ENCODE measurements around the gene VIL1. TPM values are rescaled to one million over a fixed set of nuclear protein-coding genes. Genes with fewer than 3 reads are reported as not detected.

The VIL1 gene
- total RNA-seq, 1 experiment from 2014 or later: not detected

DNA sequence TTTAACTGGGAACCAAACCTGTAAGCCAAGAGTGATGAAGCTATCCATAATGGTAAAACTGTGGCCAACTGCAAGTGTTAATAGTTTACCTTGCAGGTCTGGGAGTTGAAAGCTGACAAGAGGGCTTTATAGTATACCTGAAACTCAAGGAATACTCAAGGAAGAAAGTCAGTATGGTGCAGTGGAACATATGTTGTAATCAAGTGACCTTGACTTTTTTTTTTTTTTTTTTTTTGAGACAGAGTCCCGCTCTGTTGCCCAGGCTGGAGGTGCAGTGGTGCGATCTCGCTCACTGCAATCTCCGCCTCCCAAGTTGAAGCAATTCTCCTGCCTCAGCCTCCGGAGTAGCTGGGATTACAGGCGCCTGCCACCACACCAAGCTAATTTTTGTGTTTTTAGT lies 27.6 kb downstream of the VIL1 start:
- CTCF ChIA-PET: no interaction called here
- no peak for DNase-seq
- Histone ChIP-seq H3K9me2 (ENCODE audit: insufficient read depth) (no peaks in the 10 kb centered on the region), H3K27me3 (ENCODE audit: insufficient read depth, low read depth) (no peaks in the 10 kb centered on the region), H3F3A (ENCODE audit: insufficient read depth, low read depth) (peaks cover 50% of the 10 kb centered on the region), H3K4me3 (no peak overlapping the region), H4K20me1 (ENCODE audit: insufficient read depth) (no peaks in the 10 kb centered on the region), H2AFZ (no peak overlapping the region), H3K4me1 (replicated peaks; ENCODE audit: insufficient read depth) (peaks cover 55% of the 10 kb centered on the region), H3K27ac (no peak overlapping the region), H3K36me3 (ENCODE audit: low read depth) (no peaks in the 10 kb centered on the region), H3K79me2 (ENCODE audit: low read depth) (no peaks in the 10 kb centered on the region), H3K4me2 (no peak overlapping the region), H3K9me3 (ENCODE audit: insufficient read depth, low read depth) (no peaks in the 10 kb centered on the region)
- no peak for TF ChIP-seq EZH2 (IDR thresholded peaks at IDR 0.05; ENCODE audit: low read depth)
- TF ChIP-seq, protein P1, sequence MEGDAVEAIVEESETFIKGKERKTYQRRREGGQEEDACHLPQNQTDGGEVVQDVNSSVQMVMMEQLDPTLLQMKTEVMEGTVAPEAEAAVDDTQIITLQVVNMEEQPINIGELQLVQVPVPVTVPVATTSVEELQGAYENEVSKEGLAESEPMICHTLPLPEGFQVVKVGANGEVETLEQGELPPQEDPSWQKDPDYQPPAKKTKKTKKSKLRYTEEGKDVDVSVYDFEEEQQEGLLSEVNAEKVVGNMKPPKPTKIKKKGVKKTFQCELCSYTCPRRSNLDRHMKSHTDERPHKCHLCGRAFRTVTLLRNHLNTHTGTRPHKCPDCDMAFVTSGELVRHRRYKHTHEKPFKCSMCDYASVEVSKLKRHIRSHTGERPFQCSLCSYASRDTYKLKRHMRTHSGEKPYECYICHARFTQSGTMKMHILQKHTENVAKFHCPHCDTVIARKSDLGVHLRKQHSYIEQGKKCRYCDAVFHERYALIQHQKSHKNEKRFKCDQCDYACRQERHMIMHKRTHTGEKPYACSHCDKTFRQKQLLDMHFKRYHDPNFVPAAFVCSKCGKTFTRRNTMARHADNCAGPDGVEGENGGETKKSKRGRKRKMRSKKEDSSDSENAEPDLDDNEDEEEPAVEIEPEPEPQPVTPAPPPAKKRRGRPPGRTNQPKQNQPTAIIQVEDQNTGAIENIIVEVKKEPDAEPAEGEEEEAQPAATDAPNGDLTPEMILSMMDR (conservative IDR thresholded peaks at IDR 0.05): no peak
- BruUV-seq (replicated peaks): no TSS peak
- intact Hi-C loops (cut with micrococcal nuclease; ENCODE audit: unreplicated experiment): no loop called here
- POLR2A ChIA-PET (ENCODE audit: unreplicated experiment): no interaction called here

DNA sequence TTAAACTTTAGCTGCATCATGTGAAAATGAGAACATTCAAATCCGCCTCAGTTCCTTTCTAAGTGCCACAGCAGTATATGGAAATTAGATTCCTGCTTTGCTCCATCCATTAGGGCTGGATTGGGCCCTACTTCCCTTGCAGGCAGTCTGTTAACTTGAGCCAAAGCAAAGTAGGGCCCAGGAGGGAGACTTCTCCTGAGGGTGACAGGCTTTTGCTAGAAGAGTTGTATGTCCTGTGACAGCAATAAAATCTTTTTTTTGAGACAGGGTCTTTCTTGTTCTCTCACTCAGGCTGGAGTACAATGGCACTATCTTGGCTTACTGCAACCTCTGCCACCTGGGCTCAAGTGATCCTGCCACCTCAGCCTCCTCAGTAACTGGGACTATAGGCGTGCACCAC lies 28.1 kb downstream of the VIL1 start:
- Histone ChIP-seq H3K4me2 (no peak overlapping the region), H3K4me3 (no peak overlapping the region), H3K36me3 (ENCODE audit: low read depth) (no peaks in the 10 kb centered on the region), H4K20me1 (ENCODE audit: insufficient read depth) (no peaks in the 10 kb centered on the region), H3K27me3 (ENCODE audit: insufficient read depth, low read depth) (no peaks in the 10 kb centered on the region), H3K4me1 (replicated peaks; ENCODE audit: insufficient read depth) (peaks cover 55% of the 10 kb centered on the region), H3F3A (ENCODE audit: insufficient read depth, low read depth) (peaks cover 50% of the 10 kb centered on the region), H3K9me2 (ENCODE audit: insufficient read depth) (no peaks in the 10 kb centered on the region), H3K27ac (no peak overlapping the region), H3K9me3 (ENCODE audit: insufficient read depth, low read depth) (no peaks in the 10 kb centered on the region), H3K79me2 (ENCODE audit: low read depth) (no peaks in the 10 kb centered on the region), H2AFZ (no peak overlapping the region)
- CTCF ChIA-PET: no interaction called here
- intact Hi-C loops (cut with micrococcal nuclease; ENCODE audit: unreplicated experiment): no loop called here
- POLR2A ChIA-PET (ENCODE audit: unreplicated experiment): interaction anchor here (0.7 kb wide), 1 partner anchor 41 kb away, joined by 4 read pairs; no protein-coding TSS in a partner anchor
- no peak for TF ChIP-seq EZH2 (IDR thresholded peaks at IDR 0.05; ENCODE audit: low read depth)
- TF ChIP-seq, protein P1 (conservative IDR thresholded peaks at IDR 0.05): no peak
- no peak for DNase-seq
- no TSS peak for BruUV-seq (replicated peaks)

DNA sequence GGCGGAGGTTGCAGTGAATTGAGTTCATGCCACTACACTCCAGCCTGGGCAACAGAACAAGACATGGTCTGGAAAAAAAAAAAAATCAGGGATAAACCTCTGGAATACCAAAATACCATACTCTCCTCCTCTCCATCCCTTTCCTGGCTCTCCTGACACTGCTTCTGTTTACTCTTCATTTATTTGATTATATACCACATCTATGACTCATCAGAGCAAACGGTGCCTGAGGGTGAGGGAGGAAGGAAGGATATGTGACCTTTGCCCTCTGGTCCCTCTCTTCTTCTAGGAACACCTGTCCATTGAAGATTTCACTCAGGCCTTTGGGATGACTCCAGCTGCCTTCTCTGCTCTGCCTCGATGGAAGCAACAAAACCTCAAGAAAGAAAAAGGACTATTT lies 30.0 kb downstream of the VIL1 start:
- ChIA-PET POLR2A (ENCODE audit: unreplicated experiment) (no interaction called here), CTCF (no interaction called here)
- Histone ChIP-seq H3K79me2 (ENCODE audit: low read depth) (no peaks in the 10 kb centered on the region), H3K36me3 (ENCODE audit: low read depth) (no peaks in the 10 kb centered on the region), H3K27me3 (ENCODE audit: insufficient read depth, low read depth) (no peaks in the 10 kb centered on the region), H4K20me1 (ENCODE audit: insufficient read depth) (no peaks in the 10 kb centered on the region), H3F3A (ENCODE audit: insufficient read depth, low read depth) (peaks cover 43% of the 10 kb centered on the region), H3K4me3 (no peak overlapping the region), H3K9me3 (ENCODE audit: insufficient read depth, low read depth) (no peaks in the 10 kb centered on the region), H3K4me1 (replicated peaks; ENCODE audit: insufficient read depth) (peaks cover 50% of the 10 kb centered on the region), H3K4me2 (peak overlapping the region; percentile 24), H2AFZ (no peak overlapping the region), H3K9me2 (ENCODE audit: insufficient read depth) (peaks cover 3% of the 10 kb centered on the region; the same call in 1 of the 2 replicates), H3K27ac (no peak overlapping the region)
- intact Hi-C loops (cut with micrococcal nuclease; ENCODE audit: unreplicated experiment): no loop called here
- TF ChIP-seq, protein P1 (conservative IDR thresholded peaks at IDR 0.05): no peak
- TF ChIP-seq EZH2 (IDR thresholded peaks at IDR 0.05; ENCODE audit: low read depth): no peak
- no TSS peak for BruUV-seq (replicated peaks)
- peak; percentile 51 to 77 for DNase-seq
